ENCODE data around the gene TTLL11.

TTLL11 gene, protein sequence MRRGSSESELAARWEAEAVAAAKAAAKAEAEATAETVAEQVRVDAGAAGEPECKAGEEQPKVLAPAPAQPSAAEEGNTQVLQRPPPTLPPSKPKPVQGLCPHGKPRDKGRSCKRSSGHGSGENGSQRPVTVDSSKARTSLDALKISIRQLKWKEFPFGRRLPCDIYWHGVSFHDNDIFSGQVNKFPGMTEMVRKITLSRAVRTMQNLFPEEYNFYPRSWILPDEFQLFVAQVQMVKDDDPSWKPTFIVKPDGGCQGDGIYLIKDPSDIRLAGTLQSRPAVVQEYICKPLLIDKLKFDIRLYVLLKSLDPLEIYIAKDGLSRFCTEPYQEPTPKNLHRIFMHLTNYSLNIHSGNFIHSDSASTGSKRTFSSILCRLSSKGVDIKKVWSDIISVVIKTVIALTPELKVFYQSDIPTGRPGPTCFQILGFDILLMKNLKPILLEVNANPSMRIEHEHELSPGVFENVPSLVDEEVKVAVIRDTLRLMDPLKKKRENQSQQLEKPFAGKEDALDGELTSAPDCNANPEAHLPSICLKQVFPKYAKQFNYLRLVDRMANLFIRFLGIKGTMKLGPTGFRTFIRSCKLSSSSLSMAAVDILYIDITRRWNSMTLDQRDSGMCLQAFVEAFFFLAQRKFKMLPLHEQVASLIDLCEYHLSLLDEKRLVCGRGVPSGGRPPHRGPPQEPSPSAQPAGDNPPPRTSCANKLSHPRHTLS

DNA sequence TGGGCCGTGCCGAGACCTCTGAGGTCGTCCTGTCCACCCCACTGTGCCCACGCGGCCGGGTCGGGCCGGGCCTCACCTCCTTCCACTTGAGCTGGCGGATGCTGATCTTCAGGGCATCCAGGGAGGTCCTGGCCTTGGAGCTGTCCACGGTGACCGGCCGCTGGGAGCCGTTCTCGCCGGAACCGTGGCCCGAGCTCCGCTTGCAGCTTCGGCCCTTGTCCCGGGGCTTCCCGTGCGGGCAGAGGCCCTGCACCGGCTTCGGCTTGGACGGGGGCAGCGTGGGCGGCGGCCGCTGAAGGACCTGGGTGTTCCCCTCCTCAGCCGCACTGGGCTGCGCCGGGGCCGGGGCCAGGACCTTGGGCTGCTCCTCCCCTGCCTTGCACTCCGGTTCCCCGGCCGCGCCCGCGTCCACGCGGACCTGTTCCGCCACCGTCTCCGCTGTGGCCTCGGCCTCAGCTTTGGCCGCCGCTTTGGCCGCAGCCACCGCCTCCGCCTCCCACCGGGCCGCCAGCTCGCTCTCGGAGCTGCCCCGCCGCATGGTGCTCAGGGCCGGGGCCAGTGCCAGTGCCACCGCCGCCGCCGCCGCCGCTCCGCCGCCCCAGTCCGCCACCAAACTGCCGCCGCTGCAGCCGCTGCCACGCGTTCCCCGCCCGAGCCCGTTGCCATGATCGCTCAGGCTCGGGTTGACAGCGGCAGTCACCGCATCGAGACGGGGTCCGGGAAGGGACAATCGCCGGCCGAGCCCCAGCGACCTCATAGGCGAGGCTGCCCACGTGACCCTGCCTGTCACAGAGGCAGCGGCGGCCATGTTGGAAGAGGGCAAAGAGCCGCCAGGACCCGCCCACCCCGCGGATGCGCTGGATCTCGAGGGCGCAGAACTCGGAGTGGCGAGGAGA lies at the start of gene TTLL11:
Gene TTLL11 (minus strand): TSS at position 698 of the 896 bp plus-strand sequence. CDS start 160 bp downstream, at position 538.
- peak; percentile 94 for DNase-seq (ENCODE audit: low read depth)

DNA sequence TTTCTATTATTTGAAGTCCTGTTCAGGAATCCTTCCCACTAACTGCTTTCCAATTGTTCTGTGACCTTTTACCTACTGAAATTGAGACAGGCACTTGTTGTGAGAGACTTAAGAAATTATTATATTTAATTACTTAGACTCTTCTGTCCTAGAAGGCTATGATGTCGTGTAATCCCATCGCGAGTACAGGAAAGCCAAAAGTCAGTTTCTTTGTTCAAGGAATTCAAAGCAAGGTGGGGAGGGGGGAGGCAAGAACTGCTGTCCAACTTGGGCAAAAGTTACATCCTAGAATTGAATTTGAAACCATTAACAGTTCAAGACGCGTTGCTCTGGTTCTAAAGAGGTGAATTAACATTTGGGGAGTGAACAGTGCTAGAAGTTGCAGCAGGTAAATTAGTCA lies 48.6 kb upstream of the TTLL11 start:
- no peak for DNase-seq (ENCODE audit: low read depth)

DNA sequence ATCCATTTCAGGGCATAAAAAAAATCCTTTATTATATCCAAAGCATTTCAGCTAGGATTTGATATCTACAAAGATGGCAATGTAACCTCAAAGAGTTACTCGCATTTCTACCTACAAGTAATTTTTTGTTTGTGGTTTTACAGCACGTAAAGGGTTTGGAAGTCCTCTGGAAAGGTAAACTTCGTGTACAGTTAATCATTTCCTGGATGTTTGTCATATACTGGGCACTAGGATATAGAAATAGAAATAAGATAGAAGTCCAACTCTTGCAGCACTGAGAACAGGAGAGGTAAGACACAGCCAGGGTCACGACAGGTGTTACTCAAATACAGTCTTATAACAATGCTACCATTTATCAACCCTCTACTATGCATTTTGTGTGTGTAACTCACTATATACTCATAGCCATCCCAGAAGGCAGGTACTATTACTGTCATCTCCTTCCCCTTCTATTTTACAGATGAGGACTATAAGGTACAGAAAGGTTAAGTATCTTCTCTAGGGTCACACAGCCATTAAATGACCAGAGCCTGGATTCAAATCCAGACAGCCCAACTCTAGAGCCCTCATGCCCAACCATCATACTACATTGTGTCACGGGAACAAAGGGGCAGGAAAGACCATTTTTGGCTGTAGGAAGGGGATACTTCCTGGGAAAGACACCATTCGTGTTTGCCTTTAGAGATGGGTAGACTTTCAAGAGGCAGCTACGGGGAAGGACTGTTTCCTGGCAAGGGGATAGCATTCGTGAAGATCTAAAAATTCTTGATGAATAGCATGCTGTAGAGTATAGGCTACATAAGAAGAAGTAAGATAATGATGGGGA lies 47.5 kb upstream of the TTLL11 start:
- DNase-seq (ENCODE audit: low read depth) = no peak

DNA sequence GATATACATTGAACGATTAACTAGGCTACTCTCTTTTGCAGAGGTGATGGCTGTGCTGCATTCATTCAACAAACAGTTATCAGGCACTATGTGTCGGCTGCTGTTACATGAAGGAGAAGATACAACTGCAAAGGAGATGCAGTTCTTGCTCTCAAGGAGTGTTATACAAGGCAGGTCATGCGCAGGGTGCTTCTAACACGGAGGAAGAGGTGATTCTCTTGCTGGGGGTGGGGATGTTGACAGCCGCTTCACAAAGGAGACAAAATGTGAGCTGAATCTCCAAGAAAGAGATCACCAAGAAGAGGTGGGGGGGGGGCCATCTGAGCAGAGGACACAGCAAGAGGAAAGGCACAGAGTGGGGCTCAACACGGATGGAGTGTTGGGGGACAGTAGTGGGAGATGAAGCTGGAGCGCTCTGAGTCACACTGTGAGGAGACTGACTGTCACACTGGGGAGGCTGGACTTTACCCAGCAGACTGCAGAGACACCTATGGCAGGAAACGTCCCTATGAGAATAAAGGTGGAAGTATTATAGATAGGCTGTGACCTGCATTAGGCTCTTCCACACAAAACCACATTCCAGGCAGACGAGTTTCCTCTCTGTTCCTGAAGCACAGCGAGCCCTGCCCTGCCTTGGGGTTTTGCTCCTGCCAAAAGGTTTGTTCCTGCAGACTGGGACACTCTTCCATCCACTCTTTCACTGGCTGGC lies 45.6 kb upstream of the TTLL11 start:
- no peak for DNase-seq (ENCODE audit: low read depth)

DNA sequence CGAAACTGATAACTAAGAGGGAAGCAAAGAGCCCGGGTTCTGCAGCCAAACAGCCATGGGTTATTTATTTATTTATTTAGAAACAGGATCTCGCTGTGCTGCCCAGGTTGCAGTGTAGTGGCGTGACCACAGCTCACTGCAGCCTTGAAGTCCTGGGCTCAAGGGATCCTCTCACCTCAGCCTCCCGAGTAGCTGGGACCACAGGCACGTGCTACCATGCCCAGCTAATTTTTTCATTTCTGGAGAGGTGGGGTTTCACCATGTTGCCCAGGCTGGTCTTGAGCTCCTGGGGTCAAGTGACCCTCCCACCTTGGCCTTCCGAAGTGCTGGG lies 42.4 kb upstream of the TTLL11 start:
- DNase-seq (ENCODE audit: low read depth) = no peak

DNA sequence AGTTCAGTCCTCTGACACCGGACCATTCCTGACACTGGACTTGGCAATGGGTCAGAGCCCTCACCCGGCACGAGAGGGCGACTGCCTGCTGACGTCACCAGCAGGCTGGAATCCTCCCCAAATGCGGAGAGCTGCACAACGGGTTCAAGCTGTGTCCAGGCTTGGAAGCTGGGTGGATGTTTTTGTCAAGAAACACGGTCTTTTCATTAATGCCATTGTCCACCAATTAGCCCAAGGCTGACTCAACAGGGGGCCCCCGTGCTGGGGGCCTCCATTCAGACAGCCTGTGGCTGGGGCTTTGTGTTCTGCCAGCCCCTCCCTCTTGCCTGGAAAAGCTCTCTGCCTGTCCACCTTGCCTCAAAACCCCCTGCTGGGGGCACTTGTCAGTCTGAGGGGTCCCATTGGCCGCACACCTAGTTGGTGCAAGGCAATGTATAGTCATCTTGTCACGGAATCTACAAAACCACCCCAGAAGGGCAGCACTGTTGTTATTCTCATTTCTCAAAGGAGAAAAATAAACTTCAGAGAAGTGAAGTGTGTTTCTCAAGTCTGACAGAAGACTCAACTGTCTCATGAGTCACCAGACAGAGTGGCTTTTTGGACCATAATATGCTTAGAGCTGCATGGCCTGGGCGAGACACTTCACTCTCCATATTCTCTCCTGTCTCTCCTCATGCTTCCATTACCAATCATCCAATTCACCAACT lies 41.9 kb upstream of the TTLL11 start:
- DNase-seq (ENCODE audit: low read depth) = no peak

DNA sequence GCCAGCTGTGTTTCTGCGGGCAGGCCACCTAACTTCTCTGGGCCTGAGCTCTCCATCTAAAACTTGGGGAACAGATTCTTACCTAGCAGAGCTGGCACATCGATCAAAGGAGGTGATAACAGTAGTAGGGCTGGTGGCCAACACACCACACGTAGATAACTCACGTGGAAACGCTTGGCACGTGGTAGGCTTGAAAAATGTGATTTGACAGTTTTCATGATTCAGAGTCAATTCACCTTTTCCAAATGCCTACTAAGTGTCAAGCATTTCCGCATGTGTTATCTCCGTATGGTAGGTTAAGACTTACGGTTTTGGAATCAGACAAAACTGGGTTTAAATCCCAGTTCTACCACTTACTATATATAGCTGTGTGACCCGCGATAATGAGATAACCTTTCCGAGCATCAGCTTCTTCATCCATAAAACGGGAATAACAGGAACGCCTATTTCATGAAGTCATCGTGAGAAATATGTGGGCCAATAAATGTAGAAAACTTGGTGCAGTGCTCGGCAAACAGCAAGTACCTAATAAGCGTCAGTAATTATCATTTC lies 41.0 kb upstream of the TTLL11 start:
- no peak for DNase-seq (ENCODE audit: low read depth)

DNA sequence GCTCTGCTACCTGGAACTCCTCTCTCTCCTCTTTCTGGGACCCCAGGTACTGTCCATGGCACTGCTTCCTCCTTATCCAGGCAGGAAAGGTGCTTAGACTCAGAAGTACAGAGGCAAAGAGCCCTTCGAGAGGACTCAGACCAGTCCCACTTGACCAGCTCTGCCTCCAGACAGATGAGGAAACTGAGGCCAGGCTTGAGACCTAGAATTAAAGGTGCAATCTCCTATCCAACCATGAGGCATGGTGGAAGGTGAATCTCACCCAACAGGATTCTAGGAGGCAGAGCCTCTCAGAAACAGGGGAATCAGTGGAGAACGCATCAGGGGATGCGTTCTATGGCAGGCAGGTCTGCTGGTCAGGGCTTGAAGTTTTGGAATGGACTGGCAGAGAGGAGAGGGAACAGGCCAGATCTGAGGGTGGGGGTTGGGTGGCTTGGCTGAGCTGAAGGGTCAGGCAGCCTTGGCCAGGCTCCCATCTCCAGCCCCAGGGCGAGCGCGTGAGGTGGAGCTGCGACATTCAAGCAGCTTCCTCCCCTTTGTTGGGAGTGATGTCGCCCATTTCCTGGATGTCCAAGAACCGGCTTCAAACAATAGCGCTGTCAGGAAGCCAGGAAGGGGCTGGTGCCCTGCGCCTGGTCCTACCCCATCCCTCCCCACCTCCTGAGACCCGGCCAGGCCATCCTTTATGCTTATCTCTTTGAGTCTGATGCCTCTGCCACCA lies 40.3 kb upstream of the TTLL11 start:
- no peak for DNase-seq (ENCODE audit: low read depth)

DNA sequence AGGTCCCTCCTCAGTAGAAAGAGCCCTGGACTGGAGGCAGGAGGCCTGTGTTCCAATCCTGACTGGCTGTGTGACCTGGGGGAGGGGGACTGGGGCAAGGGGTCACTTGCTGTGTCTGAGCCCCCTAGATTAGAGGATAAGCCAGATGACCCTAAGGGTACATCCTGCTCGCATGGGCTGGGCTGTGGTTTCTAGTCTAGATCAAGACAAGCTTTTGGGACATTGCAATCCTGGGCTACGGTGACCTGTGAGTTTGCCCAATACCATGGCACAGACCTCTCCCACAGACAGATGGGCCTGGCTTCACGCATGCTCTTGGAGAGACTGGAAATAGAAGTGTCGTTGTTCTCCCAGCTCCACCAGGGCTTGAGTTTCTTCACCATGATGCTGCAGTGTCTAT lies 39.4 kb upstream of the TTLL11 start:
- DNase-seq (ENCODE audit: low read depth) = no peak

DNA sequence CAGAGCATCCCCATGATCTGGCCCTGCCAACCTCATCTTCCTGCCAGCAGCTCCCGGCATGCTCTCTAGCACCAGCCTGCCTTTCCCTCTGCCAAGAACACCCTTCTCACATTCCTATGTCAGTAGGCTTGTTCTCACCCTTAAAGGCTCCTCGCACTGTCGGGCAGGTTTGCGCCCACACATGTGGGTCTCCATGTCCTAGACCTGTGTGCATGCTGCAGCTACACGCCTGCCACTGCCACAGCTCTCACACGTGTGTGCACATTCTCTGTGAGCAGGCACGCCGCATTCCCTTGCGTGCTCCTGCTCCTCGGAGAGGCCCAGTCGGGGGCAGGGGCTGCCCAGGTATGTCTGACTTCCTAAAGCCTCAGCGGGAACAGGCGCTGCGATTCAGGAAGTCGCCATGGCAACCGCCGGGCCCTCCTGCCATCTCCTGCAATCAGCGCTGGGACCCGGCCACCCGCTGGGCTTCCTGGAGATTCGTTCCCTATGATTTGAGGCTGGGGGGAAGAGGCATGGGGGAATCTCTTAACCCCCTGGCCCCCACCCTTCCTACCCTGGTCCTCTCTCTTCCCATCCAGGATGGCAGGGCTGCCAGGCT lies 38.4 kb upstream of the TTLL11 start:
- DNase-seq (ENCODE audit: low read depth) = no peak

DNA sequence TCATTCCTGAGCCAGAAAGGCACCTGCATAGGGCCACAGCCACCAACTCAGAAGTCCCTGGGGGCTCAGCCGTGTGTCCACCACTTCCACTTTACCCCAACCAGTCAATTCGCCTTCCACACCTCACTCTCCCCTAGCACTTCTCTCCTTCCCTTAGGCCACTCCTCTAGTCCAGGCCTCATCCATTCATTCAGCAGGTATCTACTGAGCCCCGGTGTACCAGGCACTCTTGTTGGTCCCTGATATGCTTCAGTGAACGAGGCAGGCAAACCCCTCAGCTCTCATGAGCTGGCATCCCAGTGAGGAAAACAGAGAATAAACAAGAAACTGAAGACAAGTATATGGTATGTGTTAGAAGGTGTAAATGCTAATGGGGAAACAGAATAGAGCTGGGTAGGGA lies 37.7 kb upstream of the TTLL11 start:
- DNase-seq (ENCODE audit: low read depth) = no peak

DNA sequence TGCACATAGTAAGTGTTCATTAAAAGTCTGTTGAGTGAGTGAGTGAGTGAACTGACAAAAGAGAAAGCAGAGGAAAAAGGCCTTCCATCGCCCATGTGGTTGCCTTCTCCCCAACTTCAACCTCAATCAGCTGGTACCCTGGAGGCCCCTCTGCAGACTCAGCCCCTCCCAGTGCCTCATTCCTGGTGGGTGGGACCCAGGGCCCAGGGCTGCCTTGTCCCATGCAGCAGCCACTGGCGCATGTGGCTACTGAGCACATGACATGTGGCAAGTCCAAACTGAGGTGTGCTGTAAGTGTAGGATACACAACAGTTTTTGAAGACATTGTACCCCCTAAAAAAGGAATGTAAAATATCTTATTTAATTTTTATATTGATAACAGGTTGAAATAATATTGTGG lies 36.9 kb upstream of the TTLL11 start:
- no peak for DNase-seq (ENCODE audit: low read depth)

DNA sequence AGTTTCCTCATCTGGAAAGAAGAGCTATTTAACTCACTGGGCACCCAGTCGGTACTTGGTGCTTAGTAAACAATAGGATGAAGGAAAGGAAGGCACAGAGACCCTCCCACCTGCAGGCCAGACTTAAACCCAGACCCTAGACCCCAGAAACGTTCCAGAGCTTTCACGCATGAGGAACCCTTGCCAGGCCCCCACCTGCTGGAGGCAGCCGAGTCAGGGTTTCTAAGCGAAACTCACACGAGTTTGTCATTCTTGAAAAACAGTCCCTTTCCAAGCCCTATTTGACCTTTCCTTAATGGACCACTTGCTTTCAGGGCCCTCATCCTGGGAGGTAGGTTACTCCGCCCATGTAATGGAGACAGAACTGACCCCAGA lies 35.8 kb upstream of the TTLL11 start:
- no peak for DNase-seq (ENCODE audit: low read depth)

DNA sequence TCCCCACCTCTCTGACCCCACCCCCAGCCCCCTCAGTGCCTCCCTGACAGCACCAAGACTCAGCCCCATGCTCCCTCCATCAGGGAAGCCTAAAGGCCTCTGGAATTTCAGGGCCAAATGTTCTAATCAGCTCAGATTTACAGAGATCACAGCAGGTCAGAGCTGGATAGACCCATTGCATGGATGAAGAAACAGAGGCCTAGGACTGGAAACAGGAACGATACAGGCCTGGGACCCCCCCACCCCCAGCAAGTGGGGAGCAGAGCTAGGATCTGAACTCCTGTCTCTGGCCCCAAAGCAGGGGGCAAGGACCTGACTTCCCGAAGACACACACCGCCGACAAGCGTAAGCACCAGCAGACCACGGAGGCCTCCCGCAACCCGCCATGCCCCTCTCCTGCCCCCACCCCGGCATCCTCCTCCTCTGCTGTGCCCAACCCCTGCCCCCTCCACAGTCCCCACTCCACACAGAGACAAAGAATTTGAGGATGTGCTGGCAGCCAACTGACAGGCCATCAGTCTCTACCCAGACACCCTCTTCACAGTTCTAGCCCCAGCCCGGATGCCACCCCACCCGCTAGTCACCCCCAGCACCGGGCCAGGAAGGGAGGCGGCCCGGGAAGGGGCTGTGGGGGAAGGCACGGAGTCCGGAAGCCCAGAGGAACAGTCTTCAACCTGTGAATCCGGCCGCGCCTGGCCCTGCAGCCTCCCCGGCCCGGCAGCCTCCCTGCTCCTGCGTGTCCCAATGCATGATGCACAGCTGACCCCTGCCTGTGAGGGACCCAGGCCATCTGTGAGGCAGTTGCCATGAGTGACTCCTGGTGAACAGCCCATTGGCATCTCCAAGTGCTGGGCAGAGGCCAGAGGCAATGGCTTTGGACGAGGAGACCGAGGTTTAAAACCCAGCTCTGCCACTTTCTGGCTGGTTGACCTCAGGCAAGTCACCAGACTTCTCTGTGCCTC lies 35.2 kb upstream of the TTLL11 start:
- DNase-seq (ENCODE audit: low read depth) = no peak

DNA sequence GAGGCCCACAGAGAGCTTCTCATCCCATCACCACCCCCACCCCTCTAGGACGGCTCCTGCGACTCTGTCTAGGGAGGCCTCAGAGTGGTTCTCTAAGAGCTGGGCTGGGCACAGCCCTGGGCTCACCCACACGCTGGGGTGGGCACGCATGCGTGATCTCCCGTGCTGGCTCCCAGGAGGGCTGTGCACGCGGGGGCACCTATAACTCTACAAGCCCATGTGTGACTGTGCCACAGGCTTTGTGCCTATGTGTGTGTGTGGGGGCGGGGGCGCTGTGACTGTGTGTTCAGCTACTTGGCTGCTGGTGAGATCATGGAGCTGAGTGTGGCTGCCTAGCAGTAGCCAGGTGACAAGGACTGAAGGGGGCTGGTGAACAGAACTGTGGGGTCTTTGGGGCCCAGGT lies 34.3 kb upstream of the TTLL11 start:
- DNase-seq (ENCODE audit: low read depth) = no peak

DNA sequence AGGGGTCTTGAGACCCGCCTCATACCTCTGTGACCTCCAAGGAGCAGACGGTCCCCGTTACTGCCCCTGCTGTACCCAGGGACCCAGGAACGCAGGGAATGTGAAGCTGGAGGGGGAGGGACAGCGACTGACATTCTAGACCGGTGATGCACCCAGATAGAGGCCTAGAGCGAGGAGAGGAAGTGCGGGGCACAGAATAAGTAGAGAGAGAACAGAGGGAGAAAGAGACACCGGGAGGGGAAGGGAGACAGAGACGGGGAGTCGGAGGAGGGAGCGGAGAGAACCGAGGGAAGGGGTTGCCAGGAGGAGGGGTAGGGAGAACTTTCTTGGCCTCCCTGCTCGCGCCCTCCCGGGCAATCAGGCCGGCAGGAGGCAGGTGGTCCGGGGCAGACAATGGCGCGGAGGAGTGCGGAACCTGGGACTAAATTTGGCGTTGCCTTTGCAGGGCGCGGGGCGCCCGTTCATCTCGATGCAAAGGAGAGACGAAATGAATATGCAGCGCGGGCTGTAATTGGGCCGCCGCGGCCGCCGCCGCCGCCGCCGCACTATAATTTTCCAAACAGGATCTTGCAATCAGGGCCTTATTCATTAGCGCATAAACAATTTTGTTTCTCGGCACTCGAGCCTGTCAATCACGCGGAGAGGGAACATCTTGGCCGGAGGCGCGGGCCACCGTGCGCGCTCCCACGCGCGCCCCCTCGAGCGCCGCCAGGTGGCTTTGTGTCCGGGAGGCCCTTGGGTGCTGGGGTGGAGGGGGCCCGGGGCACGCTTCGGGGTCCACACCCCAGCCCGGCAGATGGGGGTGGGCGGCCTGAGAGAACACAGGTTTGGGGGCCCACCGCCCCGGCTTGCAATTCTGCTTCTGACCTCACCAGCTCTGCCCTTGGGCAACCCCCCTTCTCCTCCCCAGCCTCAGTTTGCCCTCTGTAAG lies 33.5 kb upstream of the TTLL11 start:
- no peak for DNase-seq (ENCODE audit: low read depth)

Measured in stimulated activated CD8-positive, alpha-beta memory T cell treated with anti-CD3 and anti-CD28 coated beads, Interleukin-4, amount 100 ng/mL, for 24 hours (primary cell).